Brain microvascular endothelial cell (primary cell): ENCODE data around the gene BBX.

ENCODE experiments used
- DNase-seq: peaks from one replicate; pipeline ENCODE4 v3.0.0-alpha.2; 2020
- H3K27ac ChIP-seq: fragments of 250-450 bp; sonication (Bioruptor Pico); 2 replicates; pipeline ENCODE4 v1.5.1; 2020; ENCODE audit warnings: mild to moderate bottlenecking, moderate library complexity
- H3K27me3 ChIP-seq: fragments of 250-450 bp; sonication (Bioruptor Pico); replicated peaks from 2 replicates; pipeline ENCODE4 v1.5.1; 2020; ENCODE audit warnings: mild to moderate bottlenecking
- H3K36me3 ChIP-seq: fragments of 250-450 bp; sonication (Bioruptor Pico); replicated peaks from 2 replicates; pipeline ENCODE4 v1.5.1; 2020; ENCODE audit warnings: mild to moderate bottlenecking
- H3K4me3 ChIP-seq: 2 replicates; pipeline ENCODE4 v1.5.1; 2011; ENCODE audit warnings: low read depth, mild to moderate bottlenecking, control low read depth, low read length, moderate library complexity
- CTCF ChIP-seq: IDR thresholded peaks from 2 replicates; pipeline ENCODE4 v1.5.1; 2011; ENCODE audit warnings: low read depth, mild to moderate bottlenecking, moderate library complexity, low read length, control low read depth, inconsistent platforms; ENCODE audit errors: missing control alignments
- in situ Hi-C: cut with HindIII; loops from 2 replicates; pipeline ENCODE4 v1.10.0; 2017; ENCODE audit warnings: low sequenced_read_pairs, low pct_ligation_motif_present

Gene BBX

GRCh38 chr3:107810171-107811071 is 287.7 kb downstream of the BBX start:
- Histone ChIP-seq H3K4me3 (no peak overlapping the region), H3K27me3 (no peaks in the 10 kb centered on the region), H3K36me3 (peaks cover 2% of the 10 kb centered on the region), H3K27ac (no peak overlapping the region)
- in situ Hi-C loops: no loop called here
- DNase-seq: no peak
- TF ChIP-seq CTCF: no peak

- DNase-seq: peak; percentile 16
- in situ Hi-C loops: no loop called here
Observed at GRCh38 chr3:107813026-107813425, 290.3 kb downstream of the BBX start.

GRCh38 chr3:107816107-107816506 is 293.3 kb downstream of the BBX start:
- no peak overlapping the region for H3K4me3 ChIP-seq
- H3K27me3 ChIP-seq: no peaks in the 10 kb centered on the region
- no peak for DNase-seq
- no peak overlapping the region for H3K27ac ChIP-seq
- in situ Hi-C loops: no loop called here
- H3K36me3 ChIP-seq: no peaks in the 10 kb centered on the region
- no peak for TF ChIP-seq CTCF

More at GRCh38 chr3:107813026-107813425, 290.3 kb downstream of the BBX start:
- Histone ChIP-seq H3K27me3 (no peaks in the 10 kb centered on the region), H3K4me3 (no peak overlapping the region), H3K27ac (no peak overlapping the region), H3K36me3 (no peaks in the 10 kb centered on the region)
- no peak for TF ChIP-seq CTCF

GRCh38 chr3:107817076-107817475 is 294.3 kb downstream of the BBX start:
- no peak for DNase-seq
- TF ChIP-seq CTCF: no peak

GRCh38 chr3:107818025-107818424 is 295.3 kb downstream of the BBX start:
- in situ Hi-C loops: no loop called here
- Histone ChIP-seq H3K27ac (no peak overlapping the region), H3K4me3 (no peak overlapping the region), H3K27me3 (no peaks in the 10 kb centered on the region), H3K36me3 (no peaks in the 10 kb centered on the region)
- DNase-seq: no peak
- TF ChIP-seq CTCF: no peak

More at GRCh38 chr3:107817076-107817475, 294.3 kb downstream of the BBX start:
- H3K27me3 ChIP-seq: no peaks in the 10 kb centered on the region
- in situ Hi-C loops: no loop called here
- no peaks in the 10 kb centered on the region for H3K36me3 ChIP-seq
- H3K4me3 ChIP-seq: no peak overlapping the region
- H3K27ac ChIP-seq: no peak overlapping the region

- Histone ChIP-seq H3K36me3 (no peaks in the 10 kb centered on the region), H3K27me3 (no peaks in the 10 kb centered on the region), H3K27ac (no peak overlapping the region), H3K4me3 (no peak overlapping the region)
- in situ Hi-C loops: no loop called here
- no peak for TF ChIP-seq CTCF
- no peak for DNase-seq
Observed at GRCh38 chr3:107819656-107820055, 296.9 kb downstream of the BBX start.
